ENCODE results near the gene ECPAS.
"Not testable (repeated sequence)": the region's sequence is repeated elsewhere in the genome, so short reads cannot be mapped to it uniquely, and the experiment has no call there.

Gene ECPAS

GRCh38 chr9:111475195-111475594, 9.0 kb downstream of the ECPAS start:
- DNase-seq = no peak

GRCh38 chr9:111474385-111474784, 9.8 kb downstream of the ECPAS start:
- DNase-seq = no peak

GRCh38 chr9:111467778-111468367, 16.3 kb downstream of the ECPAS start:
- DNase-seq = no peak

GRCh38 chr9:111463048-111463447, 21.1 kb downstream of the ECPAS start:
- DNase-seq = no peak

- no peak for DNase-seq
Measured at GRCh38 chr9:111458139-111459009, 25.8 kb downstream of the ECPAS start.

- no peak for DNase-seq
Measured at GRCh38 chr9:111456529-111456928, 27.7 kb downstream of the ECPAS start.

GRCh38 chr9:111455638-111456037, 28.5 kb downstream of the ECPAS start:
- no peak for DNase-seq

GRCh38 chr9:111454751-111455150, 29.4 kb downstream of the ECPAS start:
- DNase-seq = no peak

GRCh38 chr9:111451570-111451969, 32.6 kb downstream of the ECPAS start:
- no peak for DNase-seq

GRCh38 chr9:111450124-111450523, 34.1 kb downstream of the ECPAS start:
- DNase-seq = no peak

GRCh38 chr9:111449705-111450104, 34.5 kb downstream of the ECPAS start:
- DNase-seq = no peak

- DNase-seq = not testable (repeated sequence)
Measured at GRCh38 chr9:111445799-111446198, 38.4 kb downstream of the ECPAS start.

- DNase-seq = no peak
Measured at GRCh38 chr9:111443454-111443853, 40.7 kb downstream of the ECPAS start.

GRCh38 chr9:111442360-111443027, 41.7 kb downstream of the ECPAS start:
- DNase-seq = no peak

GRCh38 chr9:111440226-111440625, 44.0 kb downstream of the ECPAS start:
- DNase-seq = no peak

GRCh38 chr9:111438541-111439235, 45.5 kb downstream of the ECPAS start:
- no peak for DNase-seq

- DNase-seq = no peak
Measured at GRCh38 chr9:111436571-111436970, 47.6 kb downstream of the ECPAS start.

- no peak for DNase-seq
Measured at GRCh38 chr9:111433082-111433481, 51.1 kb downstream of the ECPAS start.

- no peak for DNase-seq
Measured at GRCh38 chr9:111431684-111432083, 52.5 kb downstream of the ECPAS start.

GRCh38 chr9:111429175-111429574, 55.0 kb downstream of the ECPAS start:
- no peak for DNase-seq

GRCh38 chr9:111427186-111427585, 57.0 kb downstream of the ECPAS start:
- no peak for DNase-seq

- no peak for DNase-seq
Measured at GRCh38 chr9:111423389-111423788, 60.8 kb downstream of the ECPAS start.

- DNase-seq = no peak
Measured at GRCh38 chr9:111414406-111414805, 69.8 kb downstream of the ECPAS start.

Data from NCI-H2107 (cell line).